Epithelial cell of esophagus (primary cell): ENCODE results near the gene SH3PXD2A.

ENCODE experiments used
- DNase-seq: peaks from one replicate; pipeline ENCODE4 v3.0.0; 2010; ENCODE audit warnings: low read depth
- H3K4me3 ChIP-seq: 2 replicates; pipeline ENCODE4 v1.5.1; 2011; ENCODE audit warnings: mild to moderate bottlenecking, low read length, control low read depth
- CTCF ChIP-seq: IDR thresholded peaks from 2 replicates; pipeline ENCODE4 v1.5.1; 2011; ENCODE audit warnings: low read depth, mild to moderate bottlenecking, low read length, control low read depth, inconsistent platforms; ENCODE audit not compliant: insufficient read depth; ENCODE audit errors: missing control alignments

Gene SH3PXD2A

DNA sequence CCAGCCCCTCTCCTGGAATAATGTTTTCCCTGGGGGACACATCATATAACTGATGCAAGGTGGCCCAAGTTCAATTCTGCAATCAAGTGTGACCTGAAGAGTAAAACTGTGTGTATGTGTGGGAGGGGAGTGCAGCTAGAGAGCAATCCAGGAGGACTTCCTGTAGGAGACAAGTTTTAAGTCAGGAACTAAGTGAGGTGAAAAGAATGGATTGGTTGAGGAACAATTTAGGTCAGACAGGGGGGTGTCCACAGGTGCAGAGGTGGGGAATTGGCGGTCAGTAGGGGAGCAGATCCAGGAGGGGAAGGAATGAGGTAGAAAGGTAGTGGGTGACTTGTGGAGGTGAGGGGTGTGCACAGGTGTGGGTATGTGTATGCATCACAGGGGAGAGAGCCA is 279.3 kb downstream of the SH3PXD2A start:
- no peak for DNase-seq
- TF ChIP-seq CTCF = no peak
- no peak overlapping the region for H3K4me3 ChIP-seq

- no peak for TF ChIP-seq CTCF
- H3K4me3 ChIP-seq = no peak overlapping the region
- no peak for DNase-seq
Measured at GRCh38 chr10:103575416-103576075, 279.8 kb downstream of the SH3PXD2A start.

DNA sequence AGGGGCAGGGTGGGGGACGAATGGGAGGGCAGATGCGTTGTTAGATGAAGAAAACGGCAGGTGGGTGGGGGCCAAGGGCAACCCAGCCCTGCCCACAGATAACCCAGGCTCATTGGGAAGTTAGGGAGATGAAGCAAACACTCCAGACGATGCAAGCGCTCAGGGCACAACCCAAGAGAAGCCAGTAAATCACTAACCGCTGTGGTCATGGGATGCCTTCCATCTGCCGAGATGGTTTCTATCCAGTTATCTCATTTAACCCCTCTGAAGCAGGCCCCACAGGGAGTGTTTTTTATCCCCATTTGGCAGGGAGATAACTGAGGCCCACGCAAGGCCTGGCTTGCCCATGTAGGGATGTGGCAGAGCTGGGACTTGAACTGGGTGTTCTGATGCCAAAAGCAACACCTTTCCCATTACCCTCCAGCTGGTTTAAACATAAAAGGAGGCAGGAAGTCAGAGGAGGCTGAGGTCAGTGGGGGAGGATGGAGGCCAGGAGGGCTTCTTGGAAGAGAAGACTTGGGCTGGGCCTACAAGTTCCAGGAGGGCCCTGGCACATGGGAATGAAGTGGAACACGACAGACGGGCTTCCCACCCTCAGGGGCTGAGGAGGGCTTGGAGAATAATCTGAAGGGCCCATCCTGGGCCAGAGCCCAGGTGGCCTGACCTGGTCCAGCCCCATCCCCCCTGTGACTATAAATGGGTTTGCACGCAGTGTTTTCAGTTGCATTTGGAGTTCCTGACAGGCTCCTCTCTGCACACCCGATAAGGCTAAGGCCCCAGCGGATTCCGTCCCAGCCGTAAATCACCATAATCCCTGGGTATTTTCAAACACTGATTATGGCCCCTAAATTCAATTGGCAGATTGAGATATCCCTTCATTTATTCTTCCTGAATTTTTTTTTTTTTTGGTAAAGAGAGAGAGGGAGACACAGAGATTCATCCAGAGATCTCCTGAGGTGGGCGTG is 281.0 kb downstream of the SH3PXD2A start:
- no peak for TF ChIP-seq CTCF
- no peak for DNase-seq
- H3K4me3 ChIP-seq = no peak overlapping the region

- no peak overlapping the region for H3K4me3 ChIP-seq
- TF ChIP-seq CTCF = no peak
- no peak for DNase-seq
Measured at GRCh38 chr10:103573205-103573487, 282.2 kb downstream of the SH3PXD2A start.

- no peak overlapping the region for H3K4me3 ChIP-seq
- peak; percentile 41 for DNase-seq
- no peak for TF ChIP-seq CTCF
Measured at GRCh38 chr10:103572347-103573204, 282.8 kb downstream of the SH3PXD2A start.

- no peak for DNase-seq
- no peak for TF ChIP-seq CTCF
Measured at GRCh38 chr10:103571656-103571975, 283.8 kb downstream of the SH3PXD2A start.

More at GRCh38 chr10:103571656-103571975, 283.8 kb downstream of the SH3PXD2A start:
- H3K4me3 ChIP-seq = no peak overlapping the region
